GM12892 (cell line): ENCODE measurements around the gene TLDC2.

Source experiments
- POLR2AphosphoS5 ChIP-seq: IDR thresholded peaks from 2 replicates; pipeline ENCODE4 v1.6.1; 2011; ENCODE audit warnings: low read depth, low read length, control low read depth
- TAF1 ChIP-seq: IDR thresholded peaks from 2 replicates; pipeline ENCODE4 v1.6.1; 2011; ENCODE audit warnings: low read depth, mild to moderate bottlenecking, control low read depth, low read length, borderline replicate concordance

DNA sequence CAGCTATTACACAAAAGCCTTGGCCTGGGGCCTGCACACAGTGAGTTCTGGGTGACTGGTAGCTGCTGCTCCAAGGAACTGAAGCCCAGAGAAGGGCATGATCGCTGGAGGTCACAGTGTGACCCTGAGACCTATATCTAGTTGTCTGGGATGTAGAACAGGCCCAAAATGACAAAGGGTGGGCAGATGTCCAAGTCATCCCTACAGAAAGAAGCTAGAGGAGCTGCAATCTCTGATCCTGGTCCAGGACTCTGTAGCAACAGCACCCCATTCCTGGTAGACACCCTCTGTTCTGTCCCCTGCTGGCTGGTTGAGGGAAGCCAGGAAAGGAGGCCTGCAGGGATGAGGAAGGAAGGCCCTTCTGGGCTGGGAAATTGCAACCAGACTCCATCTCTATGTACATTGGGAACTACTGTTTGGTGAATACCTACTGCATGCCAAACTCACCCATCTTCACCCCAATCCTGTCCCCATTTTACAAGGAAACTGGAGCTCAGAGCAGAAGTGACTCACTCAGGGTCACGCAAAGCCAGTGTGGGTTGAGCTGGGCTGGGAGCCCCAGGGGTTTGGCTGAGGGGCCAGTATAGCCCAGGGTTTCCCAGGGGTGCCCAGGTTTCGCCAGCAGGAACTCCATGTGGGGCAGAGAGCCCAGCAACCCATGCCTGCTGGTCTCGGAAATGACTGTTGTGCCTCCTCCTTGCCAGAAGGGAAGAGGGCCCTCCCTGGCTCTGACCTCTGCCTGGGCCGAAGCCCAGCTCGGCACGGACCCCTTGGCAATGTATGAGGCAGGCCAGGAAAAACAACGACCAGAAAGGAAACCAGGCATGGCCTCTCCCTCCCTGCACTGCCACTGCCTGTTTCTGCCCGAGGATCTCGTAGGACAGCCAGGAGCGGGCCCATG, 44.9 kb upstream of the TLDC2 start:
- TF ChIP-seq POLR2AphosphoS5 (no peak), TAF1 (no peak)
